ENCODE measurements around the gene NOP9. TPM values are rescaled to one million over a fixed set of nuclear protein-coding genes. Genes with fewer than 3 reads are reported as not detected.

Gene NOP9
- total RNA-seq, 1 experiment from 2014 or later, result 42.0 TPM

GRCh38 chr14:24292118-24292807, 7.4 kb upstream of the NOP9 start:
- Histone ChIP-seq H4K20me1 (ENCODE audit: insufficient read depth, low read depth, low read length) (no peaks in the 10 kb centered on the region), H3K4me3 (ENCODE audit: low read length) (no peak overlapping the region), H3K27me3 (ENCODE audit: low read length) (no peaks in the 10 kb centered on the region), H3K27ac (ENCODE audit: low read length) (no peak overlapping the region), H2AFZ (ENCODE audit: low read length) (no peak overlapping the region), H3K4me2 (ENCODE audit: low read depth, low read length, poor library complexity, severe bottlenecking) (no peak overlapping the region), H3K9me3 (ENCODE audit: low read length) (no peaks in the 10 kb centered on the region), H3K9ac (ENCODE audit: low read length) (no peak overlapping the region), H3K4me1 (ENCODE audit: low read length) (peaks cover 3% of the 10 kb centered on the region), H3K9me2 (replicated peaks; ENCODE audit: insufficient read depth, low read length) (no peaks in the 10 kb centered on the region), H3K79me2 (ENCODE audit: low read length) (peaks cover 11% of the 10 kb centered on the region; the same call in 1 of the 2 replicates), H3K36me3 (ENCODE audit: insufficient read depth, low read length) (peaks cover 25% of the 10 kb centered on the region; the same call in 1 of the 2 replicates)
- DNase-seq, result no peak

GRCh38 chr14:24293525-24293924, 6.1 kb upstream of the NOP9 start:
- no peak overlapping the region for H2AFZ ChIP-seq (ENCODE audit: low read length)
- H4K20me1 ChIP-seq (ENCODE audit: insufficient read depth, low read depth, low read length), result no peaks in the 10 kb centered on the region
- H3K9ac ChIP-seq (ENCODE audit: low read length), result no peak overlapping the region
- no peaks in the 10 kb centered on the region for H3K9me3 ChIP-seq (ENCODE audit: low read length)
- H3K4me1 ChIP-seq (ENCODE audit: low read length), result peaks cover 14% of the 10 kb centered on the region
- no peaks in the 10 kb centered on the region for H3K27me3 ChIP-seq (ENCODE audit: low read length)
- no peak overlapping the region for H3K4me3 ChIP-seq (ENCODE audit: low read length)
- H3K36me3 ChIP-seq (ENCODE audit: insufficient read depth, low read length), result peaks cover 25% of the 10 kb centered on the region; the same call in 1 of the 2 replicates
- H3K27ac ChIP-seq (ENCODE audit: low read length), result no peak overlapping the region
- H3K79me2 ChIP-seq (ENCODE audit: low read length), result peaks cover 9% of the 10 kb centered on the region
- no peaks in the 10 kb centered on the region for H3K9me2 ChIP-seq (replicated peaks; ENCODE audit: insufficient read depth, low read length)
- no peak for DNase-seq
- H3K4me2 ChIP-seq (ENCODE audit: low read depth, low read length, poor library complexity, severe bottlenecking), result no peak overlapping the region

- peaks cover 16% of the 10 kb centered on the region; the same call in 1 of the 2 replicates for H3K36me3 ChIP-seq (ENCODE audit: insufficient read depth, low read length)
- H3K27me3 ChIP-seq (ENCODE audit: low read length), result no peaks in the 10 kb centered on the region
- no peak overlapping the region for H3K4me3 ChIP-seq (ENCODE audit: low read length)
- DNase-seq, result peak; percentile 93
- no peak overlapping the region for H2AFZ ChIP-seq (ENCODE audit: low read length)
- H3K79me2 ChIP-seq (ENCODE audit: low read length), result peaks cover 31% of the 10 kb centered on the region
- H3K4me2 ChIP-seq (ENCODE audit: low read depth, low read length, poor library complexity, severe bottlenecking), result no peak overlapping the region
- peaks cover 33% of the 10 kb centered on the region for H3K4me1 ChIP-seq (ENCODE audit: low read length)
- H3K9ac ChIP-seq (ENCODE audit: low read length), result no peak overlapping the region
- H3K9me2 ChIP-seq (replicated peaks; ENCODE audit: insufficient read depth, low read length), result no peaks in the 10 kb centered on the region
- no peak overlapping the region for H3K27ac ChIP-seq (ENCODE audit: low read length)
- H4K20me1 ChIP-seq (ENCODE audit: insufficient read depth, low read depth, low read length), result peaks cover 9% of the 10 kb centered on the region; the same call in 1 of the 2 replicates
- no peaks in the 10 kb centered on the region for H3K9me3 ChIP-seq (ENCODE audit: low read length)
Observed at GRCh38 chr14:24296341-24297157, 3.1 kb upstream of the NOP9 start.

- peaks cover 39% of the 10 kb centered on the region for H3K79me2 ChIP-seq (ENCODE audit: low read length)
- H3K9ac ChIP-seq (ENCODE audit: low read length), result peak overlapping the region; percentile 5; the same call in 1 of the 2 replicates
- no peaks in the 10 kb centered on the region for H3K9me2 ChIP-seq (replicated peaks; ENCODE audit: insufficient read depth, low read length)
- peaks cover 24% of the 10 kb centered on the region for H3K36me3 ChIP-seq (ENCODE audit: insufficient read depth, low read length)
- no peak overlapping the region for H3K27ac ChIP-seq (ENCODE audit: low read length)
- H2AFZ ChIP-seq (ENCODE audit: low read length), result no peak overlapping the region
- H4K20me1 ChIP-seq (ENCODE audit: insufficient read depth, low read depth, low read length), result peaks cover 9% of the 10 kb centered on the region; the same call in 1 of the 2 replicates
- H3K4me2 ChIP-seq (ENCODE audit: low read depth, low read length, poor library complexity, severe bottlenecking), result no peak overlapping the region
- no peaks in the 10 kb centered on the region for H3K9me3 ChIP-seq (ENCODE audit: low read length)
- peaks cover 34% of the 10 kb centered on the region for H3K4me1 ChIP-seq (ENCODE audit: low read length)
- no peak overlapping the region for H3K4me3 ChIP-seq (ENCODE audit: low read length)
- DNase-seq, result no peak
- no peaks in the 10 kb centered on the region for H3K27me3 ChIP-seq (ENCODE audit: low read length)
Observed at GRCh38 chr14:24297190-24297964, 2.3 kb upstream of the NOP9 start.

- H3K79me2 ChIP-seq (ENCODE audit: low read length), result peaks cover 42% of the 10 kb centered on the region
Observed at GRCh38 chr14:24298892-24299254, 777 bp upstream of the NOP9 start.

GRCh38 chr14:24300326-24300980, 803 bp downstream of the NOP9 start:
- Histone ChIP-seq H3K4me3 (ENCODE audit: low read length) (peak overlapping the region; percentile 84), H3K4me2 (ENCODE audit: low read depth, low read length, poor library complexity, severe bottlenecking) (peak overlapping the region; percentile 94), H3K36me3 (ENCODE audit: insufficient read depth, low read length) (peaks cover 32% of the 10 kb centered on the region), H3K27me3 (ENCODE audit: low read length) (no peaks in the 10 kb centered on the region), H4K20me1 (ENCODE audit: insufficient read depth, low read depth, low read length) (peaks cover 9% of the 10 kb centered on the region; the same call in 1 of the 2 replicates), H3K79me2 (ENCODE audit: low read length) (peaks cover 42% of the 10 kb centered on the region), H3K9ac (ENCODE audit: low read length) (peak overlapping the region; percentile 82), H3K4me1 (ENCODE audit: low read length) (peaks cover 34% of the 10 kb centered on the region), H3K9me2 (replicated peaks; ENCODE audit: insufficient read depth, low read length) (no peaks in the 10 kb centered on the region), H3K9me3 (ENCODE audit: low read length) (no peaks in the 10 kb centered on the region), H2AFZ (ENCODE audit: low read length) (no peak overlapping the region), H3K27ac (ENCODE audit: low read length) (no peak overlapping the region)
- no peak for DNase-seq

More at GRCh38 chr14:24298892-24299254, 777 bp upstream of the NOP9 start:
- no peaks in the 10 kb centered on the region for H3K27me3 ChIP-seq (ENCODE audit: low read length)
- H3K4me2 ChIP-seq (ENCODE audit: low read depth, low read length, poor library complexity, severe bottlenecking), result peak overlapping the region; percentile 94
- peak; percentile 59 for DNase-seq
- peak overlapping the region; percentile 82 for H3K9ac ChIP-seq (ENCODE audit: low read length)
- H3K9me3 ChIP-seq (ENCODE audit: low read length), result no peaks in the 10 kb centered on the region
- H3K36me3 ChIP-seq (ENCODE audit: insufficient read depth, low read length), result peaks cover 32% of the 10 kb centered on the region
- peaks cover 34% of the 10 kb centered on the region for H3K4me1 ChIP-seq (ENCODE audit: low read length)
- H3K9me2 ChIP-seq (replicated peaks; ENCODE audit: insufficient read depth, low read length), result no peaks in the 10 kb centered on the region
- H4K20me1 ChIP-seq (ENCODE audit: insufficient read depth, low read depth, low read length), result peaks cover 9% of the 10 kb centered on the region; the same call in 1 of the 2 replicates
- peak overlapping the region; percentile 84 for H3K4me3 ChIP-seq (ENCODE audit: low read length)
- H3K27ac ChIP-seq (ENCODE audit: low read length), result no peak overlapping the region
- peak overlapping the region; percentile 79; the same call in 1 of the 2 replicates for H2AFZ ChIP-seq (ENCODE audit: low read length)

- no peaks in the 10 kb centered on the region for H3K27me3 ChIP-seq (ENCODE audit: low read length)
- H3K79me2 ChIP-seq (ENCODE audit: low read length), result peaks cover 38% of the 10 kb centered on the region
- H3K4me2 ChIP-seq (ENCODE audit: low read depth, low read length, poor library complexity, severe bottlenecking), result no peak overlapping the region
- no peak overlapping the region for H3K9ac ChIP-seq (ENCODE audit: low read length)
- peaks cover 34% of the 10 kb centered on the region for H3K36me3 ChIP-seq (ENCODE audit: insufficient read depth, low read length)
- H3K27ac ChIP-seq (ENCODE audit: low read length), result no peak overlapping the region
- no peak overlapping the region for H2AFZ ChIP-seq (ENCODE audit: low read length)
- peaks cover 15% of the 10 kb centered on the region for H3K4me1 ChIP-seq (ENCODE audit: low read length)
- no peaks in the 10 kb centered on the region for H3K9me3 ChIP-seq (ENCODE audit: low read length)
- DNase-seq, result no peak
- no peaks in the 10 kb centered on the region for H3K9me2 ChIP-seq (replicated peaks; ENCODE audit: insufficient read depth, low read length)
- no peak overlapping the region for H3K4me3 ChIP-seq (ENCODE audit: low read length)
- H4K20me1 ChIP-seq (ENCODE audit: insufficient read depth, low read depth, low read length), result peaks cover 9% of the 10 kb centered on the region; the same call in 1 of the 2 replicates
Observed at GRCh38 chr14:24304019-24304387, 4.4 kb downstream of the NOP9 start.

All from Karpas-422 (cell line).